A673 (cell line): ENCODE results near the gene PXDC1.

Experiments
- EZH2 ChIP-seq: fragments of 200-600 bp; sonication (generic); IDR thresholded peaks from 2 replicates; pipeline ENCODE4 v1.6.1; 2017; ENCODE audit warnings: borderline replicate concordance, low read depth, mild to moderate bottlenecking, mixed read lengths, antibody characterized with exemption, low read length; ENCODE audit not compliant: poor library complexity, severe bottlenecking
- TF ChIP-seq, protein P1 (sequence below): fragments of 300-800, 200-600 bp; sonication (generic); conservative IDR thresholded peaks from 2 replicates; pipeline ENCODE4 v1.5.1; 2017; ENCODE audit warnings: low read depth, mild to moderate bottlenecking, antibody characterized with exemption, low read length, moderate library complexity, mixed read lengths

DNA sequence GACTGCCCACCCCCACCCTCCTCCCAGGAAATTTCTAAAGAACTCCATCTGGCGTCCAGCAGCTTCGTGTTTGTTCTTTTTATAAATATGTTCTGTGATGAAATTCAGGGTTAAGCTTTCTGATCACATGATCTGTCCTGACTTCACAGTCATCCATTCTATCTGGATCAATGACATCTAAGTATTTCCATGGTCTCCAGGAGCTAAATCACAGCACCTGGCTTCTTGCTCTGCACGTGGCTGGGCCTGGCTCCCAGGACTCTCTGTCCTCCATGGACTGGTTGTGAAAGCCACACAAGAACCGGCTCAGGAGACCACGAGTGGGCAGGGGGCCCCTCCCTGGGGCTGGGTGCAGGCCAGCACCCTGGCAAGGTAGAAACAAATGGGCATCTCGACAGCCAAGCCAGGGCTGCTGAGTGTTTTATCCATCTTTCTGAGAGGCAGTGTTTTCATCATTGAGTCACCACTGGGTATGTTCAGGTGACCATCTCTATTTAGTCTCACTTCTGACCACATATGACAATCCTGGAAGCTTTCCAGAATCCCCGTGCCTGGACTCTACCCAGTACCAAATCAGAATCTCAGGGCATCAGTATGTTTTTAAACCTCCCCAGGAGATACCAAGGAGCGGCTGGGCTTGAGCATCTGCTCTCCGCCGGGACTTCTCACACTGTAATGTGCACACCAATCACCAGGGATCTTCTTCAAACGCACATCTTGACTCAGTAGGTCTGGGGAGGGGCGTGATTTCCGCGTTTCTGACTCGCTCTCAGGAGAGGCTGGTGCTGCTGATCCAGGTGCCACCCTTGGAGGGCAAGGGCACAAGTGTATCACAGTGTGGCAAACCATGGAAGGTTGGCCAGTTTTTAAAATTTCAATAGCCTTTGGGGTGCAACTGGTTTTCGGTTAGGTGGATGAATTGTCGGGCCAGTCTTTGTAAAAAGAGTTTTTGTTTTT is 31.6 kb upstream of the PXDC1 start:
- no peak for TF ChIP-seq EZH2
- TF ChIP-seq, protein P1, sequence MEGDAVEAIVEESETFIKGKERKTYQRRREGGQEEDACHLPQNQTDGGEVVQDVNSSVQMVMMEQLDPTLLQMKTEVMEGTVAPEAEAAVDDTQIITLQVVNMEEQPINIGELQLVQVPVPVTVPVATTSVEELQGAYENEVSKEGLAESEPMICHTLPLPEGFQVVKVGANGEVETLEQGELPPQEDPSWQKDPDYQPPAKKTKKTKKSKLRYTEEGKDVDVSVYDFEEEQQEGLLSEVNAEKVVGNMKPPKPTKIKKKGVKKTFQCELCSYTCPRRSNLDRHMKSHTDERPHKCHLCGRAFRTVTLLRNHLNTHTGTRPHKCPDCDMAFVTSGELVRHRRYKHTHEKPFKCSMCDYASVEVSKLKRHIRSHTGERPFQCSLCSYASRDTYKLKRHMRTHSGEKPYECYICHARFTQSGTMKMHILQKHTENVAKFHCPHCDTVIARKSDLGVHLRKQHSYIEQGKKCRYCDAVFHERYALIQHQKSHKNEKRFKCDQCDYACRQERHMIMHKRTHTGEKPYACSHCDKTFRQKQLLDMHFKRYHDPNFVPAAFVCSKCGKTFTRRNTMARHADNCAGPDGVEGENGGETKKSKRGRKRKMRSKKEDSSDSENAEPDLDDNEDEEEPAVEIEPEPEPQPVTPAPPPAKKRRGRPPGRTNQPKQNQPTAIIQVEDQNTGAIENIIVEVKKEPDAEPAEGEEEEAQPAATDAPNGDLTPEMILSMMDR: no peak
